ENCODE measurements around the gene CD248.

DNA sequence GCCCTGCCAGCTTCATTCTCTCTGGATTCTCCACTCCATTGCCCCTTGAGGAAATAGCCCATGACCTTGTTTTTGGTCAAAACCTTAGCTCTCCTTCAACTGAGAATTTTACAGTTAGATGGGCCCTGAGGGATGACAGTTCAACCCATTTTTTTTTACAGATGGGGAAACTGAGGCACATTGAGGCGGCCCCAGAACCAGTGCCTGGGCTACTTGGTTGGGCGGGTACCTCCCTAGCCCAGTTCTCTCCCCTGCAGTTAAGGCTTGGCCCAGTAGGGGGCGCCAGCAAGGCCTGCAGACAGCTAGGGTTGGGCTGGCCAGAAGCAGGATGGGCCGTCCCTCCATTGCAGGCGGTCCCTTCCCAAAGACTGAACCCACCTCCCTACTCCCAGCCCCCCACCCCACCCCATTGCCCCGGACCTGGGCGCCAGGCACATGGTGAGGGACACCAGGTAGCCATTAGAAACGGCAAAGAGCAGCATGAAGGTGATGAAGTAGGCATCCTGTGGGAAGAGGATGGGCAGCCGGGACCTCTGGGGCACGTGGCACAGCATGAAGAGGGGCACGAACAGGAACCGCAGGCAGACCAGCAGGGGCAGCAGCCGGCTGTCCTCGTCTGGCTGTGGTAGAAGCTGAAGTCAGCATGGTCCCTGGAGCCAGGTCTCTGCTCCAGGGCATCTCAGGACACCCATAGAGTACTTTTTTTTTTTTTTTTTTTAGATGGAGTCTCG lies 47.1 kb upstream of the CD248 start:
- TF ChIP-seq, protein P1, sequence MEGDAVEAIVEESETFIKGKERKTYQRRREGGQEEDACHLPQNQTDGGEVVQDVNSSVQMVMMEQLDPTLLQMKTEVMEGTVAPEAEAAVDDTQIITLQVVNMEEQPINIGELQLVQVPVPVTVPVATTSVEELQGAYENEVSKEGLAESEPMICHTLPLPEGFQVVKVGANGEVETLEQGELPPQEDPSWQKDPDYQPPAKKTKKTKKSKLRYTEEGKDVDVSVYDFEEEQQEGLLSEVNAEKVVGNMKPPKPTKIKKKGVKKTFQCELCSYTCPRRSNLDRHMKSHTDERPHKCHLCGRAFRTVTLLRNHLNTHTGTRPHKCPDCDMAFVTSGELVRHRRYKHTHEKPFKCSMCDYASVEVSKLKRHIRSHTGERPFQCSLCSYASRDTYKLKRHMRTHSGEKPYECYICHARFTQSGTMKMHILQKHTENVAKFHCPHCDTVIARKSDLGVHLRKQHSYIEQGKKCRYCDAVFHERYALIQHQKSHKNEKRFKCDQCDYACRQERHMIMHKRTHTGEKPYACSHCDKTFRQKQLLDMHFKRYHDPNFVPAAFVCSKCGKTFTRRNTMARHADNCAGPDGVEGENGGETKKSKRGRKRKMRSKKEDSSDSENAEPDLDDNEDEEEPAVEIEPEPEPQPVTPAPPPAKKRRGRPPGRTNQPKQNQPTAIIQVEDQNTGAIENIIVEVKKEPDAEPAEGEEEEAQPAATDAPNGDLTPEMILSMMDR (IDR thresholded peaks at IDR 0.05; ENCODE audit: insufficient read depth, low read depth, low read length), result peak; percentile 29
- no peak for TF ChIP-seq EZH2 (IDR thresholded peaks at IDR 0.05; ENCODE audit: insufficient read depth, low read length)

Data from astrocyte (in vitro differentiated cells and primary cell).